H1 (cell line): Measurements from ENCODE around the gene RPL37. TPM values are rescaled to one million over a fixed set of nuclear protein-coding genes. Genes with fewer than 3 reads are reported as not detected.
"Not testable (repeated sequence)": the region's sequence is repeated elsewhere in the genome, so short reads cannot be mapped to it uniquely, and the experiment has no call there.

ENCODE experiments used
- CTCF ChIA-PET: fragments of 300-600 bp; sonication (Branson Sonifier 250); formaldehyde crosslinking; loops from one replicate; lab custom pipeline; 2021; ENCODE audit not compliant: partially characterized antibody; lab: Charles Lee
- POLR2A ChIA-PET: fragments of 300-600 bp; sonication (Branson Sonifier 250); formaldehyde crosslinking; loops from one replicate; lab custom pipeline; 2021; ENCODE audit warnings: inconsistent platforms; ENCODE audit not compliant: partially characterized antibody; lab: Charles Lee
- DNase-seq, 2 experiments: peaks; one replicate each; pipeline versions ENCODE4 v3.0.0 to v3.0.0-alpha.2; 2010 to 2022; ENCODE audit warnings: low spot score in 2 of 2, low read depth in 1 of 2, mixed read lengths in 1 of 2
- FAIRE-seq: peaks from 2 replicates; lab custom pipeline; 2011; peaks lifted over from hg19 to GRCh38; lab: Jason Lieb, UNC
- H2AFZ ChIP-seq: 2 replicates; pipeline ENCODE4 v1.8.1; 2012; ENCODE audit warnings: low read length, inconsistent platforms
- H2AK5ac ChIP-seq: 2 replicates; pipeline ENCODE4 v1.6.1; 2013; ENCODE audit warnings: low read depth, low read length
- H2BK120ac ChIP-seq: replicated peaks from 2 replicates; pipeline ENCODE3; 2013; ENCODE audit warnings: low read depth, low read length, inconsistent platforms
- H2BK12ac ChIP-seq: 2 replicates; pipeline ENCODE4 v1.6.1; 2013; ENCODE audit warnings: low read depth, low read length
- H2BK15ac ChIP-seq: 2 replicates; pipeline ENCODE4 v1.6.1; 2013; ENCODE audit warnings: low read length
- H2BK20ac ChIP-seq: 2 replicates; pipeline ENCODE4 v1.6.1; 2013; ENCODE audit warnings: low read length
- H2BK5ac ChIP-seq: 2 replicates; pipeline ENCODE4 v1.6.1; 2013; ENCODE audit warnings: low read depth, low read length
- H3K14ac ChIP-seq: 2 replicates; pipeline ENCODE4 v1.6.1; 2013; ENCODE audit warnings: inconsistent platforms; ENCODE audit not compliant: insufficient read length
- H3K18ac ChIP-seq: 2 replicates; pipeline ENCODE4 v1.6.1; 2013; ENCODE audit warnings: low read length; ENCODE audit errors: extremely low read depth
- H3K23ac ChIP-seq: 2 replicates; pipeline ENCODE4 v1.6.1; 2013; ENCODE audit warnings: inconsistent platforms; ENCODE audit not compliant: insufficient read length
- H3K23me2 ChIP-seq: 2 replicates; pipeline ENCODE4 v1.6.1; 2013; ENCODE audit warnings: low read depth, low read length
- H3K27ac ChIP-seq: 2 replicates; pipeline ENCODE4 v1.6.1; 2011; ENCODE audit warnings: low read depth, low read length, inconsistent platforms
- H3K27me3 ChIP-seq, 4 experiments: replicated peaks in 1 of 4; 1 replicate in 1 of 4; 2 replicates in 3 of 4; pipeline versions ENCODE4 v1.6.1 to v1.8.1; 2011 to 2013; ENCODE audit warnings: low read length in 3 of 4, mild to moderate bottlenecking in 3 of 4, inconsistent platforms in 2 of 4, mixed read lengths in 2 of 4, moderate library complexity in 1 of 4; ENCODE audit not compliant: control insufficient read depth in 3 of 4, insufficient read depth in 3 of 4; ENCODE audit errors: extremely low read depth in 1 of 4
- H3K36me3 ChIP-seq, 4 experiments: 2 replicates each; pipeline versions ENCODE4 v1.6.1 to v1.8.1; 2011 to 2013; ENCODE audit warnings: mild to moderate bottlenecking in 4 of 4, low read length in 3 of 4, moderate library complexity in 2 of 4, control low read depth in 1 of 4, inconsistent platforms in 1 of 4; ENCODE audit not compliant: insufficient read depth in 4 of 4, control insufficient read depth in 2 of 4
- H3K4ac ChIP-seq: replicated peaks from 2 replicates; pipeline ENCODE3; 2013; ENCODE audit warnings: low read length, low read depth, mixed read lengths, inconsistent platforms; ENCODE audit not compliant: insufficient read length
- H3K4me1 ChIP-seq, 4 experiments: replicated peaks in 1 of 4; 1 replicate in 1 of 4; 2 replicates in 3 of 4; pipeline versions ENCODE4 v1.6.1 to v1.8.1; 2011 to 2013; ENCODE audit warnings: low read length in 3 of 4, inconsistent platforms in 2 of 4, mixed read lengths in 1 of 4; ENCODE audit not compliant: insufficient read depth in 4 of 4, control insufficient read depth in 3 of 4
- H3K4me2 ChIP-seq, 2 experiments: 2 replicates each; pipeline versions ENCODE4 v1.6.1 to v1.8.1; 2011 to 2013; ENCODE audit warnings: low read depth in 2 of 2, low read length in 2 of 2, control low read depth in 1 of 2, inconsistent platforms in 1 of 2, mild to moderate bottlenecking in 1 of 2; ENCODE audit not compliant: insufficient read depth in 1 of 2
- H3K4me3 ChIP-seq, 4 experiments: fragments of 200-600, 300-600 bp in 1 of 4; sonication (generic), shearing (Covaris generic), sonication (Bioruptor Twin) in 1 of 4; 2 replicates each; pipeline versions ENCODE4 v1.5.1 to v1.8.1; 2011 to 2016; ENCODE audit warnings: low read length in 4 of 4, low read depth in 3 of 4, control low read depth in 2 of 4, inconsistent platforms in 2 of 4, mild to moderate bottlenecking in 2 of 4, mixed read lengths in 1 of 4, moderate library complexity in 1 of 4; ENCODE audit not compliant: insufficient read depth in 2 of 4; ENCODE audit errors: extremely low read depth in 1 of 4
- H3K56ac ChIP-seq: replicated peaks from 2 replicates; pipeline ENCODE3; 2013; ENCODE audit warnings: low read depth, mild to moderate bottlenecking, mixed read lengths, low read length, inconsistent platforms; ENCODE audit not compliant: insufficient read length
- H3K79me1 ChIP-seq: 2 replicates; pipeline ENCODE4 v1.6.1; 2013; ENCODE audit warnings: low read depth, low read length, control low read depth
- H3K79me2 ChIP-seq, 2 experiments: 2 replicates each; pipeline versions ENCODE4 v1.6.1 to v1.8.1; 2012 to 2013; ENCODE audit warnings: low read length in 2 of 2, mild to moderate bottlenecking in 2 of 2, inconsistent platforms in 1 of 2; ENCODE audit not compliant: insufficient read depth in 2 of 2, control insufficient read depth in 1 of 2
- H3K9ac ChIP-seq, 4 experiments: replicated peaks in 1 of 4; 1 replicate in 1 of 4; 2 replicates in 3 of 4; pipeline versions ENCODE4 v1.6.1 to v1.8.1; 2011 to 2013; ENCODE audit warnings: low read depth in 3 of 4, low read length in 3 of 4, control low read depth in 2 of 4, mild to moderate bottlenecking in 2 of 4, moderate library complexity in 2 of 4, inconsistent platforms in 1 of 4; ENCODE audit errors: extremely low read depth in 1 of 4
- H3K9me3 ChIP-seq, 2 experiments: 2 replicates each; pipeline versions ENCODE4 v1.6.1 to v1.8.1; 2012 to 2013; ENCODE audit warnings: mild to moderate bottlenecking in 2 of 2, moderate library complexity in 2 of 2, control low read depth in 1 of 2, inconsistent platforms in 1 of 2, low read depth in 1 of 2, low read length in 1 of 2, mixed read lengths in 1 of 2; ENCODE audit not compliant: insufficient read depth in 2 of 2
- H4K20me1 ChIP-seq, 2 experiments: replicated peaks in 1 of 2; 2 replicates each; pipeline versions ENCODE3 to v1.8.1; 2011 to 2013; ENCODE audit warnings: inconsistent platforms in 2 of 2, low read length in 2 of 2, mild to moderate bottlenecking in 1 of 2; ENCODE audit not compliant: insufficient read depth in 2 of 2, control insufficient read depth in 1 of 2
- H4K5ac ChIP-seq: 2 replicates; pipeline ENCODE4 v1.6.1; 2013; ENCODE audit warnings: low read length, low read depth, mixed read lengths, inconsistent platforms; ENCODE audit not compliant: insufficient read length
- H4K8ac ChIP-seq: 2 replicates; pipeline ENCODE4 v1.8.0; 2013; ENCODE audit warnings: mild to moderate bottlenecking, moderate library complexity, low read length, inconsistent platforms; ENCODE audit not compliant: insufficient read depth; ENCODE audit errors: extremely low read depth
- H4K91ac ChIP-seq: replicated peaks from 2 replicates; pipeline ENCODE3; 2013; ENCODE audit warnings: low read length, mixed read lengths, inconsistent platforms; ENCODE audit not compliant: insufficient read length
- WGBS, 2 experiments: shearing (Covaris generic) in 1 of 2; methylation state at CpG; one replicate each; pipeline versions ENCODE4 v1.1.6 to v1.1.7; 2013 to 2015; ENCODE audit warnings: low lambda C conversion rate in 2 of 2, mixed read lengths in 2 of 2, inconsistent platforms in 1 of 2, low coverage in 1 of 2, missing lambda C conversion rate in 1 of 2; ENCODE audit not compliant: insufficient replicate concordance in 2 of 2, insufficient coverage in 1 of 2, insufficient read length in 1 of 2; ENCODE audit errors: extremely low coverage in 1 of 2, missing lambda C conversion rate in 1 of 2; 5-methylcytosine and 5-hydroxymethylcytosine counted together
- polyA plus RNA-seq, 7 experiments: library from polyadenylated mRNA; depleted of rRNA in 3 of 7; stranded (reverse) in 5 of 7; unstranded in 2 of 7; fragments of >200 nt in 5 of 7; fragments of 200-250 nt in 2 of 7; gene quantifications; 1 replicate in 5 of 7; 2 replicates in 1 of 7; 4 replicates in 1 of 7; pipeline versions ENCODE4 v1.2.1 to v1.2.3, GENCODE V29; 2011 to 2013; ENCODE audit warnings: missing spikeins in 2 of 7, mixed read lengths in 2 of 7
- total RNA-seq: library from RNA; stranded (reverse); fragmentation: NEBNext Ultra II Directional; extraction: Animal tissue kit (Norgen Biotek cat#: 25700); gene quantifications from 2 replicates; pipeline ENCODE4 v1.2.1, GENCODE V29; 2021

The RPL37 gene
- total and polyA plus RNA-seq, 2 of the 8 experiments (the other 6 are each of a cell fraction or from before 2014, with no cell fraction given) = 467 to 1,534 TPM

GRCh38 chr5:40872253-40872652 is 37.2 kb upstream of the RPL37 start:
- DNase-seq, H3K56ac ChIP-seq, H3K4me3 ChIP-seq, H4K5ac ChIP-seq, H2BK120ac ChIP-seq, H2BK15ac ChIP-seq, H4K91ac ChIP-seq, H4K20me1 ChIP-seq, H2AFZ ChIP-seq, H3K4ac ChIP-seq, H2BK12ac ChIP-seq, H3K23me2 ChIP-seq, H3K4me1 ChIP-seq, H3K23ac ChIP-seq, CTCF ChIA-PET, H3K27ac ChIP-seq, H2AK5ac ChIP-seq, H3K9ac ChIP-seq, H3K14ac ChIP-seq, H3K79me1 ChIP-seq, H3K36me3 ChIP-seq, H3K27me3 ChIP-seq, H3K18ac ChIP-seq, FAIRE-seq, H2BK5ac ChIP-seq, H2BK20ac ChIP-seq, H3K9me3 ChIP-seq, H3K79me2 ChIP-seq, H4K8ac ChIP-seq, H3K4me2 ChIP-seq: not testable (repeated sequence)
- 96% methylated on average over 8 of the region's 8 CpGs; no CpG with 5 or more reads in 1 of the 2 experiments for WGBS, 2 experiments
- POLR2A ChIA-PET = interaction anchor here (0.6 to 1.9 kb wide), 2 partner anchors 41 to 567 kb away, joined by 5 to 6 read pairs; no protein-coding TSS in a partner anchor
